Immature natural killer cell (primary cell): ENCODE measurements around the gene PRR7. TPM values are rescaled to one million over a fixed set of nuclear protein-coding genes. Genes with fewer than 3 reads are reported as not detected.

Experiments used
- DNase-seq, 3 donors: peaks; one replicate each; pipeline ENCODE4 v3.0.0; 2022; ENCODE audit warnings: mixed read lengths in 1 of 3
- H3K27ac Mint-ChIP-seq, 6 donors: one replicate each; pipeline ENCODE4 v1.8.0; 2020; ENCODE audit warnings: mixed read lengths in 6 of 6, mild to moderate bottlenecking in 5 of 6, inconsistent platforms in 4 of 6, moderate library complexity in 3 of 6
- H3K27me3 Mint-ChIP-seq, 3 donors: one replicate each; pipeline ENCODE4 v1.8.0; 2020 to 2021; ENCODE audit warnings: low read depth in 3 of 3, mild to moderate bottlenecking in 3 of 3, mixed read lengths in 3 of 3, moderate library complexity in 3 of 3, inconsistent platforms in 1 of 3
- H3K36me3 Mint-ChIP-seq, 3 donors: one replicate each; pipeline ENCODE4 v1.8.0; 2020; ENCODE audit warnings: mixed read lengths in 3 of 3, inconsistent platforms in 2 of 3, mild to moderate bottlenecking in 2 of 3
- H3K4me1 Mint-ChIP-seq, 2 donors: one replicate each; pipeline ENCODE4 v1.8.0; 2020; ENCODE audit warnings: inconsistent platforms in 2 of 2, mild to moderate bottlenecking in 2 of 2, mixed read lengths in 2 of 2, moderate library complexity in 1 of 2
- H3K4me3 Mint-ChIP-seq, 5 donors: one replicate each; pipeline ENCODE4 v1.8.0; 2020; ENCODE audit warnings: mild to moderate bottlenecking in 5 of 5, mixed read lengths in 5 of 5, inconsistent platforms in 3 of 5, moderate library complexity in 3 of 5
- H3K9me3 Mint-ChIP-seq, 6 donors: one replicate each; pipeline ENCODE4 v1.8.0; 2020; ENCODE audit warnings: mild to moderate bottlenecking in 6 of 6, mixed read lengths in 6 of 6, inconsistent platforms in 4 of 6, moderate library complexity in 3 of 6
- polyA plus RNA-seq, 3 donors: library from polyadenylated mRNA; unstranded; fragments of 300-500 nt; fragmentation: Illumina TruSeq; gene quantifications; one replicate each; pipeline ENCODE4 v1.2.3, GENCODE V29; 2021

PRR7 gene
- 10 to 100 TPM in 2 of 3 donors, 1 to 10 TPM in 1; 9.6 to 25.4 (median 17.5) TPM for polyA plus RNA-seq

GRCh38 chr5:177446200-177447065, at the start of gene PRR7:
Gene PRR7, plus strand, starts transcription at chr5:177446814. Its CDS starts 8,254 bp downstream, at chr5:177455068.
- H3K9me3 Mint-ChIP-seq = no peaks in the 10 kb centered on the region
- peak within 1 kb of the TSS; percentile 84 to 97 (median 91) for H3K27ac Mint-ChIP-seq
- peaks cover 0 to 5% (median 0%) of the 10 kb centered on the region in 3 donors for H3K36me3 Mint-ChIP-seq
- DNase-seq = peak; percentile 82 to 86 (median 85)
- H3K4me3 Mint-ChIP-seq = peak within 1 kb of the TSS; percentile 75 to 88 (median 85)
- H3K27me3 Mint-ChIP-seq = peaks cover 14 to 25% (median 16%) of the 10 kb centered on the region in 3 donors
- H3K4me1 Mint-ChIP-seq = peaks cover 35 to 42% of the 10 kb centered on the region in 2 donors

DNA sequence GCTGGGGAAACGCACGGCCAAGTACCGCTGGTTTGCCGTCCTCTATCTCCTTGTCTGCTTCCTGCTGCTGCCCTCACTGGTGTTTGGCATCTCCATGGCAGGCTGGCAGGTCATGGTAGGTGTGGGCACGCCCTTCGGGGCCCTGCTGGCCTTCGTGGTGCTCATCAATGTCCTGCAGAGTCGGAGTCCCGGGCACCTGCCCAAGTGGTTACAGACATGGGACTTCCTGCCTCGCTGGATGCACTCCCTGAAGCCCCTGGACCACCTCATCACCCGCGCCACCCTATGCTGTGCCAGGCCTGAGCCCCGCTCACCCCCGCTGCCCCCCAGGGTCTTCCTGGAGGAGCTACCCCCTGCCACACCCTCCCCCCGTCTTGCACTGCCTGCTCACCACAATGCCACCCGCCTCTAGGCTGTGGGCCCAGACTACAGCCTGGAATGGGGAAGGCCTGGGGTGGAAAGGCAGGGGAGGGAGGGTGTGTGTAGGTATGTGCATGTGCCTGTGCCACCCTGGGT, 48.7 kb upstream of the PRR7 start:
- no peak overlapping the region for H3K27ac Mint-ChIP-seq
- no peak overlapping the region for H3K4me3 Mint-ChIP-seq
- no peaks in the 10 kb centered on the region for H3K9me3 Mint-ChIP-seq
- peaks cover 7 to 10% of the 10 kb centered on the region in 2 donors for H3K4me1 Mint-ChIP-seq
- peaks cover 2 to 18% (median 12%) of the 10 kb centered on the region in 3 donors for H3K27me3 Mint-ChIP-seq
- no peaks in the 10 kb centered on the region for H3K36me3 Mint-ChIP-seq
- DNase-seq = no peak

GRCh38 chr5:177399997-177400868, 46.4 kb upstream of the PRR7 start, which contains the start of gene PFN3:
Gene PFN3, minus strand, starts transcription at chr5:177400661. Its CDS starts 85 bp downstream, at chr5:177400576.
- Mint-ChIP-seq H3K27ac (no peak within 1 kb of the TSS), H3K4me1 (peaks cover 23 to 26% of the 10 kb centered on the region in 2 donors), H3K4me3 (no peak within 1 kb of the TSS), H3K27me3 (peaks cover 8 to 24% (median 12%) of the 10 kb centered on the region in 3 donors), H3K9me3 (no peaks in the 10 kb centered on the region), H3K36me3 (no peaks in the 10 kb centered on the region)
- DNase-seq = no peak

GRCh38 chr5:177402271-177403043, 44.2 kb upstream of the PRR7 start:
- Mint-ChIP-seq H3K27ac (peak overlapping the region in 3 of 6 donors; percentile 12 to 53 (median 51)), H3K36me3 (no peaks in the 10 kb centered on the region), H3K9me3 (no peaks in the 10 kb centered on the region), H3K4me1 (peaks cover 45 to 47% of the 10 kb centered on the region in 2 donors), H3K27me3 (peaks cover 12 to 24% (median 12%) of the 10 kb centered on the region in 3 donors), H3K4me3 (peak overlapping the region; percentile 63 to 81 (median 77))
- no peak for DNase-seq

- Mint-ChIP-seq H3K27me3 (peaks cover 12 to 22% (median 12%) of the 10 kb centered on the region in 3 donors), H3K27ac (peak overlapping the region in 3 of 6 donors; percentile 46 to 82 (median 53)), H3K36me3 (no peaks in the 10 kb centered on the region), H3K9me3 (no peaks in the 10 kb centered on the region), H3K4me3 (peak overlapping the region; percentile 63 to 81 (median 77)), H3K4me1 (peaks cover 45 to 47% of the 10 kb centered on the region in 2 donors)
- peak; percentile 59 to 67 (median 64) for DNase-seq
These were observed 43.4 kb upstream of the PRR7 start for GRCh38 chr5:177403102-177403791.

DNA sequence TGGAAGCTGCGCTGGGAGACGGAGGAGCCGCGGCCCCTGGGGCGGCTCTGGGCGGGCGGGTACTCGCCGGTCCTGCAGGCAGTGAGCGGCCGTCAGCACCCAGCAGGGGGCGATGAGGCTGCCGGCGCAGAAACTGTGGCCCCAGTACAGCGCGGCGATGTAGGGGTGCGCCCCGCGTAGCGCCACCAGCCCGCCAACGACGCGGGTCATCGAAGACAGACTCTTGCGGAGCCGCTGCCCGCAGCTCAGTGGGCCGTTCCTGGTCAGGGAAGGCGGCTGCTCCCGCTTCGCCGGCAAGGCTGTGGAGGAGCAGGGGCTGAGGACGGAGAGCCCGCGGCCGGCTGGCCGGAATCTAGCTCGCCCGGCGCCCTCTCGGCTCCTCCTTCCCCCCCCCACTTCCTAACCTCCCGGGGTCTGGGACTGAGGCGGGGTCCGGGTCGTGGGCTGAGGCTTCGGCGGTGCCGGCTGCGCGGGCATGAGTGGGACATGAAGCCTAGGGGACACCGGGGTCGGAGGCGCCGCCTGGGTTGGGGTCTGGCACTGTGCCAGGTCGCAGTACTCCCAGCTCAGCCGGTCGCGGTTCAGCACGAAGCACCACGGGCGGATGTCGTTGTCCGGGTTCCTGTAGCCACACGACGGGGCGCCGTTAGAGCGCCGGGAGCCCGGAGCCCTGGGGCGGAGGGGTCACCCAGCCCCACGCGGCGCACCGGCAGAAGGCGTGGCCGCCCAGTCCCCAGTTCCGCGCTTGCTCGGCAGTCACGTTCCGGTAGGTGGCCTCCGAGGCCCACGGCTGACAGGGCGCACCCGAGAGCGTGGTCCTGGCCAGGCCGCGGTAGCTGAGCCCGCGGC, 42.6 kb upstream of the PRR7 start:
- H3K9me3 Mint-ChIP-seq = no peaks in the 10 kb centered on the region
- peaks cover 48 to 49% of the 10 kb centered on the region in 2 donors for H3K4me1 Mint-ChIP-seq
- H3K27ac Mint-ChIP-seq = peak overlapping the region in 3 of 6 donors; percentile 53 to 84 (median 83)

GRCh38 chr5:177404641-177405179, 41.9 kb upstream of the PRR7 start:
- Mint-ChIP-seq H3K36me3 (no peaks in the 10 kb centered on the region), H3K9me3 (no peaks in the 10 kb centered on the region), H3K4me1 (peaks cover 55% of the 10 kb centered on the region in 2 donors), H3K27ac (peak overlapping the region in 2 of 6 donors; percentile 51 to 64), H3K27me3 (peaks cover 12 to 20% (median 15%) of the 10 kb centered on the region in 3 donors), H3K4me3 (peak overlapping the region; percentile 60 to 81 (median 66))
- DNase-seq = no peak

More for the DNA sequence above, 42.6 kb upstream of the PRR7 start:
- Mint-ChIP-seq H3K27me3 (peaks cover 12 to 20% (median 12%) of the 10 kb centered on the region in 3 donors), H3K36me3 (no peaks in the 10 kb centered on the region), H3K4me3 (peak overlapping the region; percentile 54 to 81 (median 77))
- DNase-seq = peak; percentile 84 to 88 (median 86)

DNA sequence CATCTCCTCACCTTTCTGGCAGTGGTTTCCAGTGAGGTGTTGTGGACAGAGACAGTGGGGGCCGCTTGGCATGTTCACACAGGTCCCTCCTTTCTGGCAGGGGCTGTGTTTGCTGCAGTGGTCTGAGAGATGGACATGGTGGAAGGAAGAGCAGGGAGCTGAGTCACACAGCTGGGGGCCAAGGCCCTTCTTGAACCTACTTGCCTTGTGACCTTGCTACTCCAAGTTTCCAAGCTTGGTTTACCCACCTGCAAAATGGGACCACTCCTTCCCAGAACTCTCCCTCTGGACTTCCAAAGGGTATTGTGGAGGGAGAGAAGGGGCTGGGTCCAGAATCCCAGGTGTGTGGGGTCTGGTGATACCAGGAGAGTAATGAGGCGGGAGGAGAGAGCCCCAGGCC, 41.3 kb upstream of the PRR7 start:
- H3K4me3 Mint-ChIP-seq = peak overlapping the region; percentile 60 to 81 (median 73)
- H3K9me3 Mint-ChIP-seq = no peaks in the 10 kb centered on the region
- no peaks in the 10 kb centered on the region for H3K36me3 Mint-ChIP-seq
- H3K4me1 Mint-ChIP-seq = peaks cover 57 to 59% of the 10 kb centered on the region in 2 donors
- no peak for DNase-seq
- H3K27ac Mint-ChIP-seq = peak overlapping the region in 2 of 6 donors; percentile 51 to 69
- peaks cover 12 to 20% (median 15%) of the 10 kb centered on the region in 3 donors for H3K27me3 Mint-ChIP-seq

DNA sequence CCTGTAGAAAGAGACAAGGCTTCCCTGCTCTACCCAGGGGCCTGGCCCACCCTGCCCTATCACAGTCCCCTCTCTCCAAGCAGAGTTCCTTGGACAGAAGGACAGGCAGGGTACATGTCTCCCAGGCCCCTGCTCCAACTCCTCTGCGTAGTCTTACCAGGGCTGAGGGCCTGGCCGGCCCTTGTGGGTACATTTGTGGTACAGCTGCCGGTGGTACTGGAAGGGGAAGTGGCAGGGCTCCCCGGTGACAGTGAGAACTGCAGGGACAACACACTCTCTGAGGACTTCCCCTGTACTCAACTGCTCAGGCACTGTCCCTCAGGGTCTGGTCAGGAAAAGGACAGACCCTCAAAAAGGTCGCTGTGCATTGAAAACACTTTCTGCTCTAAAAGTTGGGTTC, 40.8 kb upstream of the PRR7 start:
- H3K27ac Mint-ChIP-seq = peak overlapping the region; percentile 64 to 85 (median 78)
- H3K4me3 Mint-ChIP-seq = peak overlapping the region; percentile 65 to 81 (median 73)
- H3K4me1 Mint-ChIP-seq = peaks cover 62 to 64% of the 10 kb centered on the region in 2 donors
- H3K36me3 Mint-ChIP-seq = no peaks in the 10 kb centered on the region
- DNase-seq = peak; percentile 49 to 52 (median 51)
- no peaks in the 10 kb centered on the region for H3K9me3 Mint-ChIP-seq
- peaks cover 12 to 20% (median 15%) of the 10 kb centered on the region in 3 donors for H3K27me3 Mint-ChIP-seq

DNA sequence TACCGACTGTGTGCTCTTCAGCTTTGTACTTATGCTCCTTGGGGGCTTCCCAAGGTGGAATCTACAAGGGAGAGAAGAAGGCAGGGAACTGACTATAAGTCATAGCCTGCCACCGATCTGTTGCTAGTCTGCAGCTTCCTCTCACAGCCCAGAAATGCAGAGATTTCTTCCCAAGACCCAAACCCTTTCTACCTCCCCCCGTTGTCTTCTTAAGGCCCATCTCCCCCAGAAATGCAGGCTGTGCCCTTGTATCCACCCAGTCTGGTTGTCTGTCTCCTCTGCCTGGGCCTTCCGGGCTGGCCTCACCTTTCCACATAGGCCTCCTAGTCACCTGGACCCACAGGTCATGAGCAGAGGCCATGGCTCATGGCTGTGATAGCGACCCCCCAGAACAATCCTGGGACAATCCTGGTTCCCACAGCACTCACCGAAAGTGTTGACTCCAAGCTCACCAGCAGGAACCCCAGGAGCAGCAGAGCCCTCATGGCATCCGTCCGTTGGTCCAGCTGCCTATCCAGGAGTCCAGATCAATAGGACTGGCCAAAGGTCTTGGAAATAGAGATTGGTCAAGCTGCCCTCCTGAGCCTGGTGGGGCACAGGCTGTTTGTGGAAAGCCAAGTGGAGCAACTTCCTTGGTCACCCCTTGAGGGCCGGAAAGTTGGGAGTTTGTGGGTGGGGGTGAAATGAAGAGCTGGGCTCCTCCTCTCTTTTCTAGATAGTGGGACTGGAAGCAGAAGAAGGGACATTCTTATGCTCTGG, 37.4 kb upstream of the PRR7 start, which contains the start of gene F12:
F12 (minus strand) TSS at position 522 of the 759 bp plus-strand sequence; CDS start at position 485, 37 bp downstream.
- DNase-seq = no peak
- Mint-ChIP-seq H3K27ac (peak within 1 kb of the TSS; percentile 59 to 92 (median 82)), H3K4me3 (peak within 1 kb of the TSS; percentile 7 to 79 (median 69)), H3K36me3 (no peaks in the 10 kb centered on the region), H3K4me1 (peaks cover 76 to 77% of the 10 kb centered on the region in 2 donors), H3K27me3 (peaks cover 5 to 10% (median 7%) of the 10 kb centered on the region in 3 donors), H3K9me3 (no peaks in the 10 kb centered on the region)
